Head of caudate nucleus (tissue), 42 donors: ENCODE results near the gene AHRR.
A peak's percentile ranks its signal among the peaks of the same experiment; 100 is the strongest.

Source experiments
- DNase-seq, 42 donors: peaks; one replicate each; pipeline versions ENCODE4 v3.0.0 to v3.0.0-alpha.2; 2020 to 2021; ENCODE audit warnings: mixed read lengths in 7 of 42
- intact Hi-C: fragments of 100-400 bp; cut with DNase I; formaldehyde crosslinking; loops from one replicate; pipeline ENCODE4 v1.15.0; 2022

AHRR gene

GRCh38 chr5:437281-437771 lies 115.8 kb downstream of the AHRR start:
- intact Hi-C loops: no loop called here
- DNase-seq: peak in 6 of 42 donors; percentile 2 to 30 (median 15)

DNA sequence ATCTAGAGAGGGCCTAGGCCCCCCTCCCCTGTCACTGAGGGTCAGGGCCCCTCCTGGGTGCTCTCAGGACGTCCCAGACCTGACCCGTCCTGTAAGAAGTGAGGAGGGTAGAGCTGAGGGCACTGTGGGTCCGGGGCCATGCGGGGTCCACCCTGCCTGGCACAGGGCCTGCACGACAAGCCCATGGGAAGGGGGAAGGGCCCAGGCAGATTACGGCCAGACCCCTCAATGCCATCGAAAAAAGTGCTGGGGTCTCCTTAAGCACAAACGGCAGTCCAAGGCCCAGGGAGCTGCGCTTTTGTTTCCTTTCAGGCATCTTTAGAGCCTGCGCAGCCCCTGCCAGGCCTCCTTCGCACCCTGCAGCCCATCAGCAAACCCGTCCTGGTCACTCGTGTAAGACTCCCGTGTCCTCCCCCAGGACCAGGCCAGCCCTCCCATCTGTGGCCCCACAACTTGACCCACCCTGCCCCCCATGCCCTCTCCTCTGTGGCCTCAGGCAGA lies 117.0 kb downstream of the AHRR start:
- peak in 5 of 42 donors; percentile 3 to 34 (median 23) for DNase-seq
- intact Hi-C loops: no loop called here

GRCh38 chr5:439181-439580 lies 117.7 kb downstream of the AHRR start:
- DNase-seq: peak in 7 of 42 donors; percentile 1 to 19 (median 11)
- intact Hi-C loops: no loop called here

DNA sequence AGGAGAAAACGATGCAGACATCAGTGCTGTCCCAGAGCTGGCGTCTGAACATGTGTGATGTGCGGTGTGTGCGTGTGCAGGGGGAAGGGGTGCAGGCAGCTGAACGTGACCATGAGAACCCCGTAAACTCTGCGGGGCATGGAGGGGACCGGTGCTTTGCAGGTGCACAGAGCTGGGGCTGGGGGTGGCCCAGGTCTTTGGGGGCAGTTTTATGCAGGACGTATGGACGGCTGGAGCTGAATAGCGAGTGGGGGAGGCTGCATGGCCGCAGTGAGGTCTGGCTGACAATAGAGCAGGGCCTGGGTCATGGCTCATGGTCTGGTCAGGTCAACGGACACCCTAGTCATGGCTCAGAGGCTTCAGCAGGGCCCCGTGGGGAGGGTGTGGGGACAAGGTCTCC lies 118.1 kb downstream of the AHRR start:
- intact Hi-C loops: loop anchor here (10.0 kb wide), 1 partner anchor 455 kb away; the partner anchor contains the start of genes BRD9 and TRIP13
- DNase-seq: peak in 8 of 42 donors; percentile 2 to 39 (median 10)

GRCh38 chr5:440401-441201 lies 119.1 kb downstream of the AHRR start:
- DNase-seq: peak in 8 of 42 donors; percentile 1 to 42 (median 21)
- intact Hi-C loops: loop anchor here (10.0 kb wide), 1 partner anchor 454 kb away; the partner anchor contains the start of genes BRD9 and TRIP13

DNA sequence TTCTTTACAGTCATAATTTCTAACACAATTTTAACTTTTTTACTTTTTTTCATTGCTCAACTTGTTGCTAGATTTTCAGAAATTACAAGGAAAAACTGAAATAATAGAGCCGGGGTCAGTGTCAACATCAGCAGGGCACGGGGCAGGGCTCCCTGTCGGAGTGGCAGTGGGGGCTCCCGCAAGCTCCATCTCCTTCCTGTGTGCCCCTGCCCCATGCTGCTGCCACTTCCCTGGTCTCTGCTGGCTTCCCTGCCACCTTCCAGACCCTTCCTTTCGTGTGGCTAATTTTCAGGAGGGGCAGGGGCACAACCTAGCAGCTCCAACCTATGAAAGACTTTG lies 120.5 kb downstream of the AHRR start:
- DNase-seq: peak in 3 of 42 donors; percentile 10 to 35 (median 33)
- intact Hi-C loops: loop anchor here (2.0 to 10.0 kb wide), 2 partner anchors 31 to 453 kb away; partner anchors contain the start of genes BRD9 and TRIP13

DNA sequence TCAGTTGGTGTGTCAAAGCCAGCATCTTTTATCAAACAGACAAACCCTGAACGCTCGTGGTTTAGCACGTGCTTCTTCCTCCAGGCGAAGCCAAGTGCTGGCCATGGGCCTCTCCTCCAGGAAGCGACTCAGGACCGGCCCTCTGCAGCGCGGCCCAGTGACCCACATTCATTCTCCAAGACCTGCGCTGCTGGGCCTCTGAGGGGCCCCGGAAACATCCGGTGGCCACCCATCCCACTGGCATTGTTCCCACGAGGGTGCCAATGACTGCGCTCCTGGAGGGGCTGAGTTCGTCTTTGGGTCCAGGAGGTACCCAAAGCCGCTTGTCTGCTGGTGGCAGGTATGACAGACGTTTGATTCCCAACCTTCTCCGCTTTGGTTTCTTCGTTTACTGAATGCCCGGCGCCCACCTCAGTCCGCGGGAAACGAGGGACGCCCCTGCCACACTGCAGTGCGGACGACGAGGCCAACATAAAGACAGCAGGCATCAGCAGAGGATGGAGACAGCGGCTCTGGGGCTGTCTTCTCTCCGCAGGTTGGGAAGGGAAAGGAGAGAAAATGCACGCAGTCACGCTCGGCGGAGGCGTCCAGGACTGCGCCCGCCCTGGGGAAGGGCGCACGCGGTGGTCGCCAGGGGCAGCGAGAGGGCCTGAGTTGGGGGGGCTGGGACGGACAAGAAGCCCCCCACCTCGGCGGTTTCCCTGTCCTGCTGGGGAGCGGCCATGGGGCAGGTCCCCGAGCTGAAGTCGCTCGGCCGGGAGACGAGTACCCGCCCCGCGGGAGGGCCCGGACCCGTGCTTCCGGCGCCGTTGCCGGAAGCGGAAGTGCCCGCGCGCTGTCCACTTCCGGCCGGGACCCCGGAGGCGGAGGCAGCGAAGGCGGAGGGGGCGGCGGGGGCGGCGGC lies 121.1 kb downstream of the AHRR start, which contains the start of gene EXOC3:
TSS of gene EXOC3 (plus strand) at position 842 of the 904 bp plus-strand sequence. CDS start 3,030 bp downstream, outside the sequence.
- intact Hi-C loops: loop anchor here (2.0 to 10.0 kb wide), 2 partner anchors 30 to 452 kb away; partner anchors contain the start of genes BRD9 and TRIP13
- DNase-seq: peak in 41 of 42 donors; percentile 40 to 89 (median 77)

DNA sequence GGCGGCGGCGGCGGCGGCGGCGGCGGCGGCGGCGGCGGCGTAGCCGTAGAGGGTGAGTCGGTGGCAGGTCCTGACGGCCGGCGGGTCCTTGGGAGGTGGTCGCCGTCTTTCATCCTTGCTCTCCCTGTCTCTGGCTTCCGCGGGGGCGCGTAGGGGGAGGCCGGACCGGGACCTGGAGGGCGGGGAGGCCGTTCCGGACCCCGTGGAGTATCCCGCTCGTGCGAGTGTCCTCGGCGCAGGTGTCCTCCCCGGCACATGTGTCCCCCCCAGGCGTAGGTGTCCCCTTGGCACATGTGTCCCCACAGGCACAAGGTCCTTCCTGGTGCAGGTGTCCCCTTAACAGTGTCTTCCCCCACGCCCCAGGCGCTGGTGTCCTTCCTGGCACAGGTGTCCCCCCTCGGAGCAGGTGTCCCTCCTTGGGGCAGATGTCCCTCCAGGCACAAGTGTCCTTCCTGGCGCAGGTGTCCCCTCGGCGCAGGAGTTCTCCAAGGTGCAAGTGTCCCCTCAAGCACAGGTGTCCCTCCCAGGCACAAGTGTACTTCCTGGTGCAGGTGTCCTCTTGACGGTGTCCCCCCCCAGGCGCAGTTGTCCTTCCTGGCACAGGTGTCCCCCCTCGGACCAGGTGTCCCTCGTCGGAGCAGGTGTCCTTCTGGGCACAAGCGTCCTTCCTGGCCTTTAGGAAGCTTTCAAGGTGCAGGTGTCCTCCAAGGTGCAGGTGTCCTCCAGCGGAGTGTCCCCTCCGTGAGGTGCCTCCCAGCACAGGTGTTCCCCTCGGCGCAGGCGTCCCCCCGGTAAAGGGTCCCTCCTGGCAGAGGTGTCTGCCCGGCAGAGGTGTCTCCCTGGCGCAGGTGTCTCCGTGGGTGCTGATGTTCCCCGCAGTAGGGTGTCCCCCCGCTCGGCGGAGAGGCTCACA lies 122.0 kb downstream of the AHRR start:
- DNase-seq: peak in 12 of 42 donors; percentile 6 to 43 (median 20)
- intact Hi-C loops: loop anchor here (2.0 to 10.0 kb wide), 2 partner anchors 29 to 451 kb away; partner anchors contain the start of genes BRD9 and TRIP13

GRCh38 chr5:444226-444625 lies 122.7 kb downstream of the AHRR start:
- peak in 10 of 42 donors; percentile 6 to 35 (median 16) for DNase-seq
- intact Hi-C loops: loop anchor here (10.0 kb wide), 1 partner anchor 451 kb away; the partner anchor contains the start of genes BRD9 and TRIP13

- peak in 7 of 42 donors; percentile 0 to 27 (median 6) for DNase-seq
- intact Hi-C loops: loop anchor here (10.0 kb wide), 1 partner anchor 449 kb away; the partner anchor contains the start of genes BRD9 and TRIP13
These were observed 124.1 kb downstream of the AHRR start for GRCh38 chr5:445591-445990.

DNA sequence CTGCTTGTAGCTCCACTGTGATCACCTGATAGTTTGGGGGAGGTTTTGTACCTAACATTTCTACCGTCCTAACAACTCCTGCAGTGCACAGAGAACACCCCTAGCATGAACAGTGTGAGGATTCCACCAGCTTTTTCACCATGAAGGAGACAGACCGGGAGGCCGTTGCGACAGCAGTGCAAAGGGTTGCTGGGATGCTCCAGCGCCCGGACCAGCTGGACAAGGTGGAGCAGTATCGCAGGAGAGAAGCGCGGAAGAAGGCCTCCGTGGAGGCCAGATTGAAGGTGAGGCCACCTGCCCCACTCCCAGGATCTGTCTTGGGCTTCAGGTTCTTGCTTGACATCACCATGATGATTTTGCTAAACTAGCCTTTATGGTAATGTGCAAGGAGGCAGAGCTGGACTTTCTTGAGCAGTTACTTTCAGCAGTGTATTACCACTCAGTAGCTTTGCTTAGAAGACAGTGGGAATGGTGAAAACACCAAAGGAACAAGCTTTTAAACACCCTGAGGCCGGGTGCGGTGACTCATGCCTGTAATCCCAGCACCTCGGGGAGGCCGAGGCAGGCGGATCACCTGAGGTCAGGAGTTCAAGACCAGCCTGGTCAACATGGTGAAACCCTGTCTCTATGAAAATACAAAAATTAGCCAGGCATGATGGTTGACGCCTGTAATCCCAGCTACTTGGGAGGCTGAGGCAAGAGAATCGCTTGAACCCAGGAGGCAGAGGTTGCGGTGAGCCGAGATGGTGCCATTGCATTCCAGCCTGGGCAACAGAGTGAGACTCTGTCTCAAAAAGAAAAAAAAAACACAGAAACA lies 124.8 kb downstream of the AHRR start:
- peak in 9 of 42 donors; percentile 3 to 34 (median 9) for DNase-seq
- intact Hi-C loops: loop anchor here (10.0 kb wide), 1 partner anchor 449 kb away; the partner anchor contains the start of genes BRD9 and TRIP13

- intact Hi-C loops: loop anchor here (10.0 kb wide), 1 partner anchor 448 kb away; the partner anchor contains the start of genes BRD9 and TRIP13
- peak in 10 of 42 donors; percentile 8 to 38 (median 18) for DNase-seq
These were observed 125.4 kb downstream of the AHRR start for GRCh38 chr5:446883-447263.

GRCh38 chr5:447501-447900 lies 126.0 kb downstream of the AHRR start:
- intact Hi-C loops: loop anchor here (10.0 kb wide), 1 partner anchor 447 kb away; the partner anchor contains the start of genes BRD9 and TRIP13
- peak in 33 of 42 donors; percentile 26 to 77 (median 62) for DNase-seq

DNA sequence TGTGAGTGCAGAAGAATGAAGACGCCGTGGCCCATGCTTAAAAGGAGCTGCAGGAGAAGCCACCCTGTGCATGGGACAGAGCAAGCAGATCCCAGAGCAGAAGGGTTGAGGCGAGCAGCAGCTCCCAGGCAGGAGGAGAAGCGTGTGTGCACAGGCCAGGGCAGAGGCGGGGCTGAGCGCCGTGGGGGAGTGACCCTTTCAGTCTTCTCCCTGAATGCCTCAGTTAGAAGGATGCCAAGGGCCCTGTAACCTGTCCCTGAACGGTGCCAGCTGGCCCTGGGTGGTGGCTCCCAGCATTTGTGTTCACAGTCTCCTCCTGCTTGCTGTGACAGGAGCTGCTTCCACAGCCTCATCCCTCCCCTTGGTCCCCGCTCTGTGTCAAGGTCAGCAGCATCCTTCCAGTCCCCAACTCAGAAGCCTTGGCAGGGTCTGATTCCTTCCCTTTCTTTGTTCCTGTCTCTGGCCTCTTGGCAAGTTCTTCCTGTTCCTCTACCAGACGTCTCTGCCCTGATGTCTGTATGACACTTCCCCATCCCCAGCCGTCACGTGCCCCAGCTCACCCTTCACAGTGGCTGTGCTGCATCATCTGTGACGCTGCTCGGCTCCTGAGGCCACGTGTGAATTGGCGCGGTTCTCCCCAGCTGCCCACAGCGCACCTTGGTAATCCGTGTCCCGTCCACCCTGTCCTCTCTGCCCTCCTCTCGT lies 126.7 kb downstream of the AHRR start:
- DNase-seq: peak in 39 of 42 donors; percentile 27 to 82 (median 63)
- intact Hi-C loops: loop anchor here (10.0 kb wide), 1 partner anchor 447 kb away; the partner anchor contains the start of genes BRD9 and TRIP13

DNA sequence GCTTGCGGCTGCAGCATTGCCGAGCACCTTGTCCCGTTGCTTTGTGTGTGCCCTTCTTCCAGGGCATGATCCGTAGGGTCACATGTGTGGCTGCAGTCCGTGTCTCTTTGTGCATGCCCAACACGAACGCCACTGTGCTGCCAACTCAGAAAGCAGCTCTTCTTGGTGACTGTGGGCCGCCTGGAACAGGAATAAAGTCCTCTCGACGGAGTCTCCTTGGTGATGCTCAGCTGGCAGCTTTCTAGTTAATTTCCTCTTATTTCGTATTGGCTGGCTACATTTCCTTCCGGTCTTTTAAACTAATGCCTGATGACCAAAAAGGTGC lies 127.2 kb downstream of the AHRR start:
- DNase-seq: peak in 22 of 42 donors; percentile 16 to 80 (median 53)
- intact Hi-C loops: loop anchor here (10.0 kb wide), 1 partner anchor 446 kb away; the partner anchor contains the start of genes BRD9 and TRIP13
